ENCODE measurements around the gene CALY. TPM values are rescaled to one million over a fixed set of nuclear protein-coding genes. Genes with fewer than 3 reads are reported as not detected.

Gene CALY
- total RNA-seq, 1 experiment from 2014 or later, result not detected

GRCh38 chr10:133366751-133367150 is 30.1 kb upstream of the CALY start:
- BruUV-seq (replicated peaks), result no TSS peak
- intact Hi-C loops (cut with micrococcal nuclease; ENCODE audit: unreplicated experiment), result no loop called here
- ChIA-PET POLR2A (no interaction called here), CTCF (no interaction called here)
- Histone ChIP-seq H3K4me1 (0 out of 2 replicates have a peak, but pooled peaks cover 5% of the 10 kb centered on the region), H3K36me3 (ENCODE audit: control insufficient read depth, insufficient read depth, low read length) (peaks cover 21% of the 10 kb centered on the region), H3K27me3 (replicated peaks; ENCODE audit: control insufficient read depth, insufficient read depth, low read length) (no peaks in the 10 kb centered on the region), H3K9me3 (no peaks in the 10 kb centered on the region), H3K4me3 (ENCODE audit: low read depth, low read length) (no peak overlapping the region)
- peaks cover 5% of the 10 kb centered on the region for H3K4me1 Mint-ChIP-seq (ENCODE audit: low read depth, unreplicated experiment)
- DNase-seq, result no peak
- no peak for TF ChIP-seq CTCF (IDR thresholded peaks at IDR 0.05; ENCODE audit: insufficient read depth in 1 of 2, low read depth in 1 of 2, low read length in 1 of 2, severe bottlenecking in 1 of 2, unreplicated experiment in 1 of 2)
- H3K36me3 Mint-ChIP-seq (ENCODE audit: insufficient read depth, unreplicated experiment), result peaks cover 87% of the 10 kb centered on the region
- no peaks in the 10 kb centered on the region for H3K27me3 Mint-ChIP-seq (ENCODE audit: insufficient read depth, unreplicated experiment)
- no peak overlapping the region for H3K27ac Mint-ChIP-seq (ENCODE audit: unreplicated experiment)
- H3K9me3 Mint-ChIP-seq (ENCODE audit: unreplicated experiment), result no peaks in the 10 kb centered on the region
- no peak overlapping the region for H3K4me3 Mint-ChIP-seq (ENCODE audit: unreplicated experiment)

- H3K4me3 Mint-ChIP-seq (ENCODE audit: unreplicated experiment), result no peak overlapping the region
- ChIA-PET CTCF (no interaction called here), POLR2A (no interaction called here)
- no TSS peak for BruUV-seq (replicated peaks)
- intact Hi-C loops (cut with micrococcal nuclease; ENCODE audit: unreplicated experiment), result no loop called here
- no peaks in the 10 kb centered on the region for H3K27me3 Mint-ChIP-seq (ENCODE audit: insufficient read depth, unreplicated experiment)
- DNase-seq, result no peak
- no peak overlapping the region for H3K27ac Mint-ChIP-seq (ENCODE audit: unreplicated experiment)
- Histone ChIP-seq H3K4me3 (ENCODE audit: low read depth, low read length) (no peak overlapping the region), H3K27me3 (replicated peaks; ENCODE audit: control insufficient read depth, insufficient read depth, low read length) (no peaks in the 10 kb centered on the region), H3K4me1 (peaks cover 5% of the 10 kb centered on the region; the same call in 1 of the 2 replicates), H3K9me3 (no peaks in the 10 kb centered on the region), H3K36me3 (ENCODE audit: control insufficient read depth, insufficient read depth, low read length) (peaks cover 21% of the 10 kb centered on the region)
- peaks cover 11% of the 10 kb centered on the region for H3K4me1 Mint-ChIP-seq (ENCODE audit: low read depth, unreplicated experiment)
- H3K9me3 Mint-ChIP-seq (ENCODE audit: unreplicated experiment), result no peaks in the 10 kb centered on the region
- peaks cover 89% of the 10 kb centered on the region for H3K36me3 Mint-ChIP-seq (ENCODE audit: insufficient read depth, unreplicated experiment)
- TF ChIP-seq CTCF (IDR thresholded peaks at IDR 0.05; ENCODE audit: insufficient read depth in 1 of 2, low read depth in 1 of 2, low read length in 1 of 2, severe bottlenecking in 1 of 2, unreplicated experiment in 1 of 2), result no peak
Observed at GRCh38 chr10:133366130-133366478, 29.4 kb upstream of the CALY start.

GRCh38 chr10:133365461-133366129 is 28.9 kb upstream of the CALY start:
- Mint-ChIP-seq H3K36me3 (ENCODE audit: insufficient read depth, unreplicated experiment) (peaks cover 89% of the 10 kb centered on the region), H3K9me3 (ENCODE audit: unreplicated experiment) (no peaks in the 10 kb centered on the region), H3K27me3 (ENCODE audit: insufficient read depth, unreplicated experiment) (no peaks in the 10 kb centered on the region), H3K4me3 (ENCODE audit: unreplicated experiment) (no peak overlapping the region), H3K27ac (ENCODE audit: unreplicated experiment) (no peak overlapping the region), H3K4me1 (ENCODE audit: low read depth, unreplicated experiment) (peaks cover 15% of the 10 kb centered on the region)
- TF ChIP-seq CTCF (IDR thresholded peaks at IDR 0.05; ENCODE audit: insufficient read depth in 1 of 2, low read depth in 1 of 2, low read length in 1 of 2, severe bottlenecking in 1 of 2, unreplicated experiment in 1 of 2), result no peak
- no peaks in the 10 kb centered on the region for H3K27me3 ChIP-seq (replicated peaks; ENCODE audit: control insufficient read depth, insufficient read depth, low read length)
- H3K4me3 ChIP-seq (ENCODE audit: low read depth, low read length), result no peak overlapping the region
- no peak for DNase-seq
- ChIA-PET POLR2A (no interaction called here), CTCF (no interaction called here)
- intact Hi-C loops (cut with micrococcal nuclease; ENCODE audit: unreplicated experiment), result no loop called here
- H3K9me3 ChIP-seq, result no peaks in the 10 kb centered on the region
- peaks cover 21% of the 10 kb centered on the region for H3K36me3 ChIP-seq (ENCODE audit: control insufficient read depth, insufficient read depth, low read length)
- peaks cover 8% of the 10 kb centered on the region for H3K4me1 ChIP-seq
- no TSS peak for BruUV-seq (replicated peaks)

Measured in Caco-2 (cell line).